GM12891 (cell line): ENCODE measurements around the gene ZNRD2.

Experiments
- PAX5 ChIP-seq: IDR thresholded peaks from 2 replicates; pipeline ENCODE4 v1.6.1; 2011; ENCODE audit warnings: low read length, moderate library complexity, mild to moderate bottlenecking; ENCODE audit not compliant: insufficient read depth, severe bottlenecking
- POLR2A ChIP-seq: IDR thresholded peaks from 2 replicates; pipeline ENCODE4 v1.6.1; 2011; ENCODE audit warnings: low read depth, low read length, control low read depth
- POLR2AphosphoS5 ChIP-seq: IDR thresholded peaks from 2 replicates; pipeline ENCODE4 v1.6.1; 2011; ENCODE audit warnings: low read depth, low read length, control low read depth
- POU2F2 ChIP-seq: IDR thresholded peaks from 2 replicates; pipeline ENCODE4 v1.6.1; 2011; ENCODE audit warnings: low read depth, mild to moderate bottlenecking, control low read depth, low read length, moderate library complexity
- SPI1 ChIP-seq: IDR thresholded peaks from 2 replicates; pipeline ENCODE4 v1.6.1; 2011; ENCODE audit warnings: low read depth, low read length, control low read depth
- TAF1 ChIP-seq: IDR thresholded peaks from 2 replicates; pipeline ENCODE4 v1.6.1; 2011; ENCODE audit warnings: low read depth, low read length, control low read depth

GRCh38 chr11:65569164-65569972, 909 bp upstream of the ZNRD2 start:
- TF ChIP-seq POLR2AphosphoS5 (0 out of 2 replicates have a peak, but pooled peaks have one; percentile 60), POLR2A (no peak; the same call in 1 of the 2 replicates), SPI1 (no peak), TAF1 (no peak), POU2F2 (no peak), PAX5 (no peak)
